Measurements from ENCODE around the gene NFATC3. TPM values are rescaled to one million over a fixed set of nuclear protein-coding genes. Genes with fewer than 3 reads are reported as not detected.

The NFATC3 gene

GRCh38 chr16:68274441-68274840, 189.3 kb downstream of the NFATC3 start:
- H3K36me3 ChIP-seq (ENCODE audit: insufficient read depth, low read length), result peaks cover 26% of the 10 kb centered on the region

GRCh38 chr16:68275611-68276191, 190.5 kb downstream of the NFATC3 start:
- Histone ChIP-seq H3K9me3 (replicated peaks; ENCODE audit: low read length) (no peaks in the 10 kb centered on the region), H3K4me1 (ENCODE audit: control insufficient read depth, insufficient read depth, low read length) (no peaks in the 10 kb centered on the region), H3K9ac (ENCODE audit: low read depth, low read length) (no peak overlapping the region), H3K36me3 (ENCODE audit: insufficient read depth, low read length) (peaks cover 26% of the 10 kb centered on the region), H3K4me2 (ENCODE audit: low read length) (no peak overlapping the region), H3K27me3 (ENCODE audit: control insufficient read depth, insufficient read depth, low read length) (no peaks in the 10 kb centered on the region), H3K4me3 (ENCODE audit: low read length) (no peak overlapping the region)

More at GRCh38 chr16:68274441-68274840, 189.3 kb downstream of the NFATC3 start:
- Histone ChIP-seq H3K4me3 (ENCODE audit: low read length) (no peak overlapping the region), H3K27me3 (ENCODE audit: control insufficient read depth, insufficient read depth, low read length) (no peaks in the 10 kb centered on the region), H3K4me2 (ENCODE audit: low read length) (no peak overlapping the region), H3K9ac (ENCODE audit: low read depth, low read length) (no peak overlapping the region), H3K9me3 (replicated peaks; ENCODE audit: low read length) (no peaks in the 10 kb centered on the region), H3K4me1 (ENCODE audit: control insufficient read depth, insufficient read depth, low read length) (no peaks in the 10 kb centered on the region)

GRCh38 chr16:68276223-68276622, 191.1 kb downstream of the NFATC3 start:
- H3K9ac ChIP-seq (ENCODE audit: low read depth, low read length), result no peak overlapping the region
- H3K4me1 ChIP-seq (ENCODE audit: control insufficient read depth, insufficient read depth, low read length), result no peaks in the 10 kb centered on the region
- H3K4me3 ChIP-seq (ENCODE audit: low read length), result no peak overlapping the region
- no peaks in the 10 kb centered on the region for H3K9me3 ChIP-seq (replicated peaks; ENCODE audit: low read length)
- H3K4me2 ChIP-seq (ENCODE audit: low read length), result no peak overlapping the region
- H3K27me3 ChIP-seq (ENCODE audit: control insufficient read depth, insufficient read depth, low read length), result no peaks in the 10 kb centered on the region
- H3K36me3 ChIP-seq (ENCODE audit: insufficient read depth, low read length), result peaks cover 29% of the 10 kb centered on the region

Small RNAs within 50 kb of the gene (small RNA-seq; reads per million reads assigned to genes)
- gene RF00019, result not detected
- gene RF00554, result not detected

Data from skeletal muscle satellite cell (primary cell).